ENCODE results near the gene MAPK13.

DNA sequence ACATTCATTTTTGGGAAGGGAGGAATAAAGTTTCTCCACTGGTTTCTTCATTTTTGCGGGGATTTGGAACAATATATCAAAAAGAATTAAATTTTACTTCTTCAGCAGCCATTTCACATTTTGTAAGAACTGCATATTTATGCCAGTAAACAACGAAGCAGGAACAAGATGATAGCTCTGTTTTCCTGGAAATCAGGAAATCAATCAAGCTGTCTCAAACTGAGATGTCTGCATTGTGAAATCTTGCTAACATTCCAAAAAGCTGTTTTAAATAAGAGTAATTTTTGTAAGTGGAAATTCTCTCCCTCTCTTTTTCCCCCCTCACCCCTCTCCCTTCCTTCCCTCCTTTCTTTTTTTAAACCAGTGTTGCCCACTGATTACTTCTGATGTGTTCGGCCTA is 20.0 kb downstream of the MAPK13 start:
- TF ChIP-seq POLR2A (IDR thresholded peaks at IDR 0.05) (no peak), CTCF (IDR thresholded peaks at IDR 0.05) (no peak)

Data from testis (tissue), 2 donors.